ENCODE measurements around the gene GATM. TPM values are rescaled to one million over a fixed set of nuclear protein-coding genes. Genes with fewer than 3 reads are reported as not detected.

The GATM gene
- total RNA-seq = 10 to 100 TPM in 6 of 8 experiments, 1 to 10 TPM in 2; 1.4 to 69.2 (median 16.3) TPM

GRCh38 chr15:45378149-45378912 is at the start of gene GATM:
GATM (minus strand) TSS chr15:45378544; CDS start chr15:45378453, 91 bp downstream.
- Histone ChIP-seq H3K4me1 (replicated peaks in 1 of 2) (no peaks in the 10 kb centered on the region), H3K27ac (peak within 1 kb of the TSS; percentile 68 to 71), H3K4me3 (peak within 1 kb of the TSS; percentile 47 to 60 (median 53))
- 0 to 40% (median 5%) methylated on average over 1 to 8 of the region's 87 CpGs; no CpG with 5 or more reads in 4 of the 10 experiments for WGBS, 10 experiments
- peak; percentile 89 to 94 (median 92) for ATAC-seq (replicated peaks in 6 of 8)
- in situ Hi-C loops (cut with MboI; ENCODE audit: low pct_unique_long_range_greater_than_20kb in 2 of 9, low sequenced_read_pairs in 9 of 9, unreplicated experiment in 9 of 9) = loop anchor here in 5 of 9 experiments (25.0 kb wide), 3 partner anchors 166 to 216 kb away; partner anchors contain the start of gene SHF (in 1 of the 5)

- no peak for ATAC-seq (replicated peaks in 6 of 8)
- Histone ChIP-seq H3K4me1 (replicated peaks in 1 of 2) (no peaks in the 10 kb centered on the region), H3K4me3 (no peak overlapping the region), H3K27ac (no peak overlapping the region)
- 87 to 100% (median 96%) methylated on average over 4 to 9 of the region's 11 CpGs; no CpG with 5 or more reads in 1 of the 10 experiments for WGBS, 10 experiments
- in situ Hi-C loops (cut with MboI; ENCODE audit: low pct_unique_long_range_greater_than_20kb in 2 of 9, low sequenced_read_pairs in 9 of 9, unreplicated experiment in 9 of 9) = no loop called here
Measured at GRCh38 chr15:45427085-45427484, 48.7 kb upstream of the GATM start.

- H3K4me1 ChIP-seq (replicated peaks in 1 of 2) = no peaks in the 10 kb centered on the region
- peak in 3 of 8 experiments; percentile 23 to 67 (median 55) for ATAC-seq (replicated peaks in 6 of 8)
- in situ Hi-C loops (cut with MboI; ENCODE audit: low pct_unique_long_range_greater_than_20kb in 2 of 9, low sequenced_read_pairs in 9 of 9, unreplicated experiment in 9 of 9) = no loop called here
- no peak overlapping the region for H3K27ac ChIP-seq
- 0 to 100% (median 83%) methylated on average over 1 to 7 of the region's 7 CpGs; no CpG with 5 or more reads in 3 of the 10 experiments for WGBS, 10 experiments
- no peak overlapping the region for H3K4me3 ChIP-seq
Measured at GRCh38 chr15:45425135-45425534, 46.8 kb upstream of the GATM start.

- ATAC-seq (replicated peaks in 6 of 8) = no peak
- in situ Hi-C loops (cut with MboI; ENCODE audit: low pct_unique_long_range_greater_than_20kb in 2 of 9, low sequenced_read_pairs in 9 of 9, unreplicated experiment in 9 of 9) = loop anchor here in 1 of 9 experiments (25.0 kb wide), 1 partner anchor 262 kb away; no protein-coding TSS in a partner anchor
- Histone ChIP-seq H3K4me3 (no peak overlapping the region), H3K27ac (no peak overlapping the region), H3K4me1 (replicated peaks in 1 of 2) (no peaks in the 10 kb centered on the region)
- WGBS, 10 experiments = 86% methylated on average over 1 of the region's 2 CpGs; no CpG with 5 or more reads in 9 of the 10 experiments
Measured at GRCh38 chr15:45424429-45424828, 46.1 kb upstream of the GATM start.

- H3K4me1 ChIP-seq (replicated peaks in 1 of 2) = no peaks in the 10 kb centered on the region
- ATAC-seq (replicated peaks in 6 of 8) = no peak
- WGBS, 10 experiments = 70 to 100% (median 94%) methylated on average over 2 to 6 of the region's 7 CpGs; no CpG with 5 or more reads in 1 of the 10 experiments
- in situ Hi-C loops (cut with MboI; ENCODE audit: low pct_unique_long_range_greater_than_20kb in 2 of 9, low sequenced_read_pairs in 9 of 9, unreplicated experiment in 9 of 9) = loop anchor here in 1 of 9 experiments (25.0 kb wide), 1 partner anchor 255 kb away; no protein-coding TSS in a partner anchor
- no peak overlapping the region for H3K4me3 ChIP-seq
- H3K27ac ChIP-seq = no peak overlapping the region
Measured at GRCh38 chr15:45417303-45417950, 39.1 kb upstream of the GATM start.

- WGBS, 10 experiments = 61 to 98% (median 92%) methylated on average over 2 to 5 of the region's 5 CpGs; no CpG with 5 or more reads in 1 of the 10 experiments
- ATAC-seq (replicated peaks in 6 of 8) = no peak
- no peaks in the 10 kb centered on the region for H3K4me1 ChIP-seq (replicated peaks in 1 of 2)
- no peak overlapping the region for H3K4me3 ChIP-seq
- H3K27ac ChIP-seq = no peak overlapping the region
- in situ Hi-C loops (cut with MboI; ENCODE audit: low pct_unique_long_range_greater_than_20kb in 2 of 9, low sequenced_read_pairs in 9 of 9, unreplicated experiment in 9 of 9) = loop anchor here in 1 of 9 experiments (25.0 kb wide), 1 partner anchor 252 kb away; no protein-coding TSS in a partner anchor
Measured at GRCh38 chr15:45414215-45414885, 36.0 kb upstream of the GATM start.

- Histone ChIP-seq H3K4me3 (no peak overlapping the region), H3K27ac (no peak overlapping the region), H3K4me1 (replicated peaks in 1 of 2) (peaks cover 4 to 7% of the 10 kb centered on the region in 2 donors)
- 81 to 100% (median 100%) methylated on average over 1 to 5 of the region's 5 CpGs; no CpG with 5 or more reads in 1 of the 10 experiments for WGBS, 10 experiments
- ATAC-seq (replicated peaks in 6 of 8) = no peak
- in situ Hi-C loops (cut with MboI; ENCODE audit: low pct_unique_long_range_greater_than_20kb in 2 of 9, low sequenced_read_pairs in 9 of 9, unreplicated experiment in 9 of 9) = loop anchor here in 1 of 9 experiments (25.0 kb wide), 1 partner anchor 247 kb away; no protein-coding TSS in a partner anchor
Measured at GRCh38 chr15:45409596-45409995, 31.3 kb upstream of the GATM start.

GRCh38 chr15:45407786-45408185 is 29.4 kb upstream of the GATM start:
- in situ Hi-C loops (cut with MboI; ENCODE audit: low pct_unique_long_range_greater_than_20kb in 2 of 9, low sequenced_read_pairs in 9 of 9, unreplicated experiment in 9 of 9) = loop anchor here in 1 of 9 experiments (25.0 kb wide), 1 partner anchor 245 kb away; no protein-coding TSS in a partner anchor
- 53 to 100% (median 82%) methylated on average over 1 of the region's 1 CpG for WGBS, 10 experiments
- ATAC-seq (replicated peaks in 6 of 8) = no peak
- Histone ChIP-seq H3K27ac (no peak overlapping the region), H3K4me3 (no peak overlapping the region), H3K4me1 (replicated peaks in 1 of 2) (peaks cover 8 to 16% of the 10 kb centered on the region in 2 donors)

- peak; percentile 4 to 19 (median 10) for ATAC-seq (replicated peaks in 6 of 8)
- in situ Hi-C loops (cut with MboI; ENCODE audit: low pct_unique_long_range_greater_than_20kb in 2 of 9, low sequenced_read_pairs in 9 of 9, unreplicated experiment in 9 of 9) = loop anchor here in 1 of 9 experiments (25.0 kb wide), 1 partner anchor 241 kb away; no protein-coding TSS in a partner anchor
- WGBS, 10 experiments = 0 to 20% (median 1%) methylated on average over 1 to 20 of the region's 79 CpGs; no CpG with 5 or more reads in 2 of the 10 experiments
- peak overlapping the region; percentile 87 to 90 for H3K27ac ChIP-seq
- peaks cover 8 to 21% of the 10 kb centered on the region in 2 donors for H3K4me1 ChIP-seq (replicated peaks in 1 of 2)
- H3K4me3 ChIP-seq = peak overlapping the region; percentile 71 to 96 (median 89)
Measured at GRCh38 chr15:45402955-45403877, 24.9 kb upstream of the GATM start.

- 0 to 10% (median 0%) methylated on average over 2 to 23 of the region's 84 CpGs; no CpG with 5 or more reads in 4 of the 10 experiments for WGBS, 10 experiments
- peak; percentile 78 to 97 (median 95) for ATAC-seq (replicated peaks in 6 of 8)
- Histone ChIP-seq H3K27ac (peak overlapping the region; percentile 87 to 90), H3K4me1 (replicated peaks in 1 of 2) (peaks cover 8 to 21% of the 10 kb centered on the region in 2 donors), H3K4me3 (peak overlapping the region; percentile 71 to 96 (median 89))
- in situ Hi-C loops (cut with MboI; ENCODE audit: low pct_unique_long_range_greater_than_20kb in 2 of 9, low sequenced_read_pairs in 9 of 9, unreplicated experiment in 9 of 9) = loop anchor here in 1 of 9 experiments (25.0 kb wide), 1 partner anchor 240 kb away; no protein-coding TSS in a partner anchor
Measured at GRCh38 chr15:45402162-45402954, 24.0 kb upstream of the GATM start.

- peak in 6 of 8 experiments; percentile 1 to 33 (median 9) for ATAC-seq (replicated peaks in 6 of 8)
- WGBS, 10 experiments = 0 to 50% (median 14%) methylated on average over 1 to 12 of the region's 12 CpGs
- Histone ChIP-seq H3K27ac (peak overlapping the region; percentile 46 to 90), H3K4me1 (replicated peaks in 1 of 2) (peaks cover 8 to 21% of the 10 kb centered on the region in 2 donors), H3K4me3 (peak overlapping the region; percentile 71 to 96 (median 89))
- in situ Hi-C loops (cut with MboI; ENCODE audit: low pct_unique_long_range_greater_than_20kb in 2 of 9, low sequenced_read_pairs in 9 of 9, unreplicated experiment in 9 of 9) = loop anchor here in 1 of 9 experiments (25.0 kb wide), 1 partner anchor 239 kb away; no protein-coding TSS in a partner anchor
Measured at GRCh38 chr15:45401665-45402161, 23.4 kb upstream of the GATM start.

Measured in motor neuron (in vitro differentiated cells).